Measurements from ENCODE around the gene CYP3A5. TPM values are rescaled to one million over a fixed set of nuclear protein-coding genes. Genes with fewer than 3 reads are reported as not detected.

The CYP3A5 gene
- total and polyA plus RNA-seq, 2 of the 13 experiments (the other 11 are each of a cell fraction or from before 2014, with no cell fraction given): 5.7 to 9.3 TPM

DNA sequence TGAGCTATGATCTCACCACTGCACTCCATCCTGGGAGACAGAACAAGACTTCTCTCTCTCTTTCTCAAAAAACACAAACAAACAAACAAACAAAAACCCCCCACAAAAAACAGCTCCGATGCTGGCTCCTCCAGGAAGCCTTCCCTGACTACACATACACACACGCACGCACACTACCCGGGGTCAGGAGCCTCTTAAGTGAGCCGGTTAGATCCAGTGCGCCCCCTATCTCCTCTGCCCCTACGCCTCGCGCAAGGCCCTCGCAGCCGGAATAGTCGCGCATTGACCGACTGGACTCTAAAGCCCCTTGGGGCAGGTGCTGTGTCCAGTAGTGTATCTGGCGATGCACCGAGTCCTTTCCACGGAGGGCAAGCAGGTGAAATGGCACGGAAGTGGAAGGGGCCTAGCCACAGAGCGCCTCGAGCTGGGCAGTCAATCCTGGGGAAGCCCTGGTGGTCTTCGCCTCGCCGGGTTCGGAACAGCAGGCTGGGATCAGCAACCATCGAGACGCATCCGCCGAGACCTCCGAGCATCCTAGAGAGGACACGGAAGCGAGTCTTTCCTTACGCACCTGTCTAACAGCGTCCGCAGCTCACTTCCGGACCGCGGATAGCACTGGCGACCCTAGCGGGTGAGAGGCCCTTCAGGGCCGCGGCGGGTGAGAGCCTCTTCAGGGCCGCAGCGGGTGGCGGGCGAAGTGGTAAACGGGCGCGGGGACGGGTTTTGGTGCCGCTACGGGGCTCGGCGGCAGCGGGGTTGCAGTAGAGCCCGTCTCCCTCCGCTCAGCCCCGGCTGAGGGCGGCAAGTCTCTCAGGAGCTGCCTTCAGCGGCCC is 63.2 kb downstream of the CYP3A5 start, which contains the start of gene ZSCAN25 (continued):
- TF ChIP-seq ZNF543 (CRISPR knock-in tag; IDR thresholded peaks at IDR 0.05) (peak; percentile 82), KDM1A (CRISPR knock-in tag; IDR thresholded peaks at IDR 0.05) (no peak; the same call in 1 of the 2 replicates), ZNF451 (CRISPR knock-in tag; IDR thresholded peaks at IDR 0.05) (peak; percentile 91; the same call in 1 of the 2 replicates), GATAD2A (CRISPR knock-in tag; IDR thresholded peaks at IDR 0.05) (peak; percentile 81), NFYB (CRISPR knock-in tag; IDR thresholded peaks at IDR 0.05) (no peak), MAFG (CRISPR knock-in tag; IDR thresholded peaks at IDR 0.05) (no peak), SNAI1 (CRISPR knock-in tag; IDR thresholded peaks at IDR 0.05; ENCODE audit: borderline replicate concordance) (peak; percentile 90; the same call in 1 of the 2 replicates), ZSCAN21 (CRISPR knock-in tag; IDR thresholded peaks at IDR 0.05; ENCODE audit: borderline replicate concordance) (peak; percentile 66; the same call in 1 of the 2 replicates), ZC3H4 (CRISPR knock-in tag; IDR thresholded peaks at IDR 0.05; ENCODE audit: borderline replicate concordance) (no peak), SSRP1 (CRISPR knock-in tag; IDR thresholded peaks at IDR 0.05) (peak; percentile 56), RXRB (CRISPR knock-in tag; IDR thresholded peaks at IDR 0.05; ENCODE audit: borderline replicate concordance) (peak; percentile 74), ZNF335 (CRISPR knock-in tag; IDR thresholded peaks at IDR 0.05) (peak; percentile 89), MED13 (CRISPR knock-in tag; IDR thresholded peaks at IDR 0.05) (peak; percentile 72), RBAK (CRISPR knock-in tag; IDR thresholded peaks at IDR 0.05) (0 out of 2 replicates have a peak, but pooled peaks have one; percentile 67), NPAS2 (CRISPR knock-in tag; IDR thresholded peaks at IDR 0.05; ENCODE audit: borderline replicate concordance) (no peak), SRF (IDR thresholded peaks at IDR 0.05; ENCODE audit: low read depth, low read length) (no peak), ZNF180 (CRISPR knock-in tag; IDR thresholded peaks at IDR 0.05; ENCODE audit: borderline replicate concordance, low read depth) (peak; percentile 86; the same call in 1 of the 2 replicates), ZSCAN22 (CRISPR knock-in tag; IDR thresholded peaks at IDR 0.05) (peak; percentile 50; the same call in 1 of the 2 replicates), ZNF17 (CRISPR knock-in tag; IDR thresholded peaks at IDR 0.05) (no peak), BRCA1 (CRISPR knock-in tag; IDR thresholded peaks at IDR 0.05) (peak; percentile 43; the same call in 1 of the 2 replicates)
- TF ChIP-seq, protein P1, sequence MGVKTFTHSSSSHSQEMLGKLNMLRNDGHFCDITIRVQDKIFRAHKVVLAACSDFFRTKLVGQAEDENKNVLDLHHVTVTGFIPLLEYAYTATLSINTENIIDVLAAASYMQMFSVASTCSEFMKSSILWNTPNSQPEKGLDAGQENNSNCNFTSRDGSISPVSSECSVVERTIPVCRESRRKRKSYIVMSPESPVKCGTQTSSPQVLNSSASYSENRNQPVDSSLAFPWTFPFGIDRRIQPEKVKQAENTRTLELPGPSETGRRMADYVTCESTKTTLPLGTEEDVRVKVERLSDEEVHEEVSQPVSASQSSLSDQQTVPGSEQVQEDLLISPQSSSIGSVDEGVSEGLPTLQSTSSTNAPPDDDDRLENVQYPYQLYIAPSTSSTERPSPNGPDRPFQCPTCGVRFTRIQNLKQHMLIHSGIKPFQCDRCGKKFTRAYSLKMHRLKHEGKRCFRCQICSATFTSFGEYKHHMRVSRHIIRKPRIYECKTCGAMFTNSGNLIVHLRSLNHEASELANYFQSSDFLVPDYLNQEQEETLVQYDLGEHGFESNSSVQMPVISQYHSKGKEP (CRISPR knock-in tag; IDR thresholded peaks at IDR 0.05): no peak
- TF ChIP-seq, protein P2, sequence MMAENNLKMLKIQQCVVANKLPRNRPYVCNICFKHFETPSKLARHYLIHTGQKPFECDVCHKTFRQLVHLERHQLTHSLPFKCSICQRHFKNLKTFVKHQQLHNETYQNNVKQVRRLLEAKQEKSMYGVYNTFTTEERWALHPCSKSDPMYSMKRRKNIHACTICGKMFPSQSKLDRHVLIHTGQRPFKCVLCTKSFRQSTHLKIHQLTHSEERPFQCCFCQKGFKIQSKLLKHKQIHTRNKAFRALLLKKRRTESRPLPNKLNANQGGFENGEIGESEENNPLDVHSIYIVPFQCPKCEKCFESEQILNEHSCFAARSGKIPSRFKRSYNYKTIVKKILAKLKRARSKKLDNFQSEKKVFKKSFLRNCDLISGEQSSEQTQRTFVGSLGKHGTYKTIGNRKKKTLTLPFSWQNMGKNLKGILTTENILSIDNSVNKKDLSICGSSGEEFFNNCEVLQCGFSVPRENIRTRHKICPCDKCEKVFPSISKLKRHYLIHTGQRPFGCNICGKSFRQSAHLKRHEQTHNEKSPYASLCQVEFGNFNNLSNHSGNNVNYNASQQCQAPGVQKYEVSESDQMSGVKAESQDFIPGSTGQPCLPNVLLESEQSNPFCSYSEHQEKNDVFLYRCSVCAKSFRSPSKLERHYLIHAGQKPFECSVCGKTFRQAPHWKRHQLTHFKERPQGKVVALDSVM (CRISPR knock-in tag; IDR thresholded peaks at IDR 0.05): peak; percentile 31; the same call in 1 of the 2 replicates
- TF ChIP-seq, protein P3, sequence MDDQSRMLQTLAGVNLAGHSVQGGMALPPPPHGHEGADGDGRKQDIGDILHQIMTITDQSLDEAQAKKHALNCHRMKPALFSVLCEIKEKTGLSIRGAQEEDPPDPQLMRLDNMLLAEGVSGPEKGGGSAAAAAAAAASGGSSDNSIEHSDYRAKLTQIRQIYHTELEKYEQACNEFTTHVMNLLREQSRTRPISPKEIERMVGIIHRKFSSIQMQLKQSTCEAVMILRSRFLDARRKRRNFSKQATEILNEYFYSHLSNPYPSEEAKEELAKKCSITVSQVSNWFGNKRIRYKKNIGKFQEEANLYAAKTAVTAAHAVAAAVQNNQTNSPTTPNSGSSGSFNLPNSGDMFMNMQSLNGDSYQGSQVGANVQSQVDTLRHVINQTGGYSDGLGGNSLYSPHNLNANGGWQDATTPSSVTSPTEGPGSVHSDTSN (CRISPR knock-in tag; IDR thresholded peaks at IDR 0.05; ENCODE audit: borderline replicate concordance): no peak
- TF ChIP-seq, protein P4, sequence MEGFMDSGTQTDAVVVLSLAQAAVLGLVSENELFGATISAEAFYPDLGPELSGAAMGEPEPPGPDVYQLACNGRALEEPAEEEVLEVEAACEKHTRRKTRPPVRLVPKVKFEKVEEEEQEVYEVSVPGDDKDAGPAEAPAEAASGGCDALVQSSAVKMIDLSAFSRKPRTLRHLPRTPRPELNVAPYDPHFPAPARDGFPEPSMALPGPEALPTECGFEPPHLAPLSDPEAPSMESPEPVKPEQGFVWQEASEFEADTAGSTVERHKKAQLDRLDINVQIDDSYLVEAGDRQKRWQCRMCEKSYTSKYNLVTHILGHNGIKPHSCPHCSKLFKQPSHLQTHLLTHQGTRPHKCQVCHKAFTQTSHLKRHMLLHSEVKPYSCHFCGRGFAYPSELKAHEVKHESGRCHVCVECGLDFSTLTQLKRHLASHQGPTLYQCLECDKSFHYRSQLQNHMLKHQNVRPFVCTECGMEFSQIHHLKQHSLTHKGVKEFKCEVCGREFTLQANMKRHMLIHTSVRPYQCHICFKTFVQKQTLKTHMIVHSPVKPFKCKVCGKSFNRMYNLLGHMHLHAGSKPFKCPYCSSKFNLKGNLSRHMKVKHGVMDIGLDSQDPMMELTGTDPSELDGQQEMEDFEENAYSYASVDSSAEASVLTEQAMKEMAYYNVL (CRISPR knock-in tag; IDR thresholded peaks at IDR 0.05; ENCODE audit: borderline replicate concordance): peak; percentile 68; the same call in 1 of the 2 replicates

Data from HepG2 (cell line).